ENCODE data around the gene POLA1. TPM values are rescaled to one million over a fixed set of nuclear protein-coding genes. Genes with fewer than 3 reads are reported as not detected.

POLA1 gene
- total RNA-seq, 2 donors from 2014 or later = 24.4 to 53.6 TPM

DNA sequence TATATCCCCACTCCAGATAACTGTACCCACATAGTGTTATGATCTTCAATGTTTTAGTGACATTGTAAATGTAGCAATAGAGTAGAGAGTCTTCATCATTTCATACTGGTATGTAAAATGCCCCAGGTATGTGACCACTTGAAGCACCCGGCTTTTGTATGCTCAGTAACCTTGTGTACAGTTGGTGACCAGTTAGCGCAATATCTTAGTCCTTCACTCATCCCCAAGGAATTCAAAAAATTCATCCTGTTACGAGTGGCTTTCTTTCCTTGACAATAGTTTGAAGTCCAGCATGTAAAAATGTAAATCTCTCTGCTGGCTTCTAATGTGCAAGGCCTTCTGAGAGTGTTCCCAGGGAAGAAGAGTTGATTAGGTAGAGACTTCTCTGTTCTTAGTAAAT, 176.4 kb downstream of the POLA1 start:
- H3K36me3 ChIP-seq (ENCODE audit: control insufficient read depth, insufficient read depth, low read length) = no peaks in the 10 kb centered on the region
- no peaks in the 10 kb centered on the region for H3K9me3 ChIP-seq (ENCODE audit: control insufficient read depth, low read length)
- TF ChIP-seq, protein P1, sequence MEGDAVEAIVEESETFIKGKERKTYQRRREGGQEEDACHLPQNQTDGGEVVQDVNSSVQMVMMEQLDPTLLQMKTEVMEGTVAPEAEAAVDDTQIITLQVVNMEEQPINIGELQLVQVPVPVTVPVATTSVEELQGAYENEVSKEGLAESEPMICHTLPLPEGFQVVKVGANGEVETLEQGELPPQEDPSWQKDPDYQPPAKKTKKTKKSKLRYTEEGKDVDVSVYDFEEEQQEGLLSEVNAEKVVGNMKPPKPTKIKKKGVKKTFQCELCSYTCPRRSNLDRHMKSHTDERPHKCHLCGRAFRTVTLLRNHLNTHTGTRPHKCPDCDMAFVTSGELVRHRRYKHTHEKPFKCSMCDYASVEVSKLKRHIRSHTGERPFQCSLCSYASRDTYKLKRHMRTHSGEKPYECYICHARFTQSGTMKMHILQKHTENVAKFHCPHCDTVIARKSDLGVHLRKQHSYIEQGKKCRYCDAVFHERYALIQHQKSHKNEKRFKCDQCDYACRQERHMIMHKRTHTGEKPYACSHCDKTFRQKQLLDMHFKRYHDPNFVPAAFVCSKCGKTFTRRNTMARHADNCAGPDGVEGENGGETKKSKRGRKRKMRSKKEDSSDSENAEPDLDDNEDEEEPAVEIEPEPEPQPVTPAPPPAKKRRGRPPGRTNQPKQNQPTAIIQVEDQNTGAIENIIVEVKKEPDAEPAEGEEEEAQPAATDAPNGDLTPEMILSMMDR (conservative IDR thresholded peaks at IDR 0.05) = no peak
- H3K4me1 Mint-ChIP-seq = peaks cover 2% of the 10 kb centered on the region
- H3K9me3 Mint-ChIP-seq = no peaks in the 10 kb centered on the region
- no peak overlapping the region for H3K27ac ChIP-seq (ENCODE audit: low read depth, low read length)
- H3K36me3 Mint-ChIP-seq (ENCODE audit: low read depth) = peaks cover 3% of the 10 kb centered on the region
- DNase-seq = no peak
- WGBS, 2 experiments (ENCODE audit: insufficient coverage in 1 of 2, insufficient read length in 1 of 2) = 98% methylated on average over 3 of the region's 3 CpGs; no CpG with 5 or more reads in 1 of the 2 experiments
- H3K9ac ChIP-seq (ENCODE audit: extremely low read depth, low read length, poor library complexity, severe bottlenecking) = no peak overlapping the region
- H3K27me3 Mint-ChIP-seq (ENCODE audit: insufficient read depth) = no peaks in the 10 kb centered on the region
- no peak overlapping the region for H3K4me3 Mint-ChIP-seq
- no peak overlapping the region for H3K27ac Mint-ChIP-seq
- H3K27me3 ChIP-seq (ENCODE audit: control insufficient read depth, insufficient read depth, low read length, poor library complexity, severe bottlenecking) = no peaks in the 10 kb centered on the region
- H3K4me3 ChIP-seq (ENCODE audit: low read length) = no peak overlapping the region
- H3K4me1 ChIP-seq (ENCODE audit: control insufficient read depth, insufficient read depth, low read length) = no peaks in the 10 kb centered on the region

DNA sequence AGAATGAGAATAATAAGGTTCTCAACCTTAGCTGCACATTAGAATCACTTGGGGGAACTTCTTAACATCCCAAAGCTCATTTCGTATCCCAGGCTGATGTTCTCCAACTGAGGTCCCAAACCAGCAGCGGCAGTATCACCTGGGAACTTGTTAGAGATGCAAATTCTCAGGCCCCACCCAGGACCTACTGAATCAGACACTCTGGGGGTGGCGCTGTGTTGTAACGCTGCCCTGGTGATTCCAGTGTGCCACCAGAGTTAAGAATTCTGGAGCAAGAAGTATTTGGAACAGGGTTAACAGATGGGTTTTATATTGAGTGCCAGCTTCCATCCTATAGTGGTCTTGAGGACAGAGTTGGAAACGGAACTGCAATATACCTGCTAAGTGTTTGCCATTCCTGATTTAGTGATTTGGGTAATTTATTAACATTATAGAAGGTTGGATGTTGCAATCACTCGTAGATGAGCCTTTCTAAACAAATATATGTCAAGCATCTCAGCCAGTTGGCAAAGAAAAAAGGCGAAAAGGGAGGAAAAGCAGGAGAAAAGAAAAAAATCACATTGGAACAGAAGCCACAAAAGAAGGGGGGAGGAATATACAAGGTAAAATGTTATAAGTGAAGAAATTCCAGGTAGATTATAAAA, 181.0 kb downstream of the POLA1 start:
- peak; percentile 79 for DNase-seq
- H3K9me3 ChIP-seq (ENCODE audit: control insufficient read depth, low read length) = no peaks in the 10 kb centered on the region
- TF ChIP-seq, protein P1 (conservative IDR thresholded peaks at IDR 0.05) = peak; percentile 28
- no peak overlapping the region for H3K9ac ChIP-seq (ENCODE audit: extremely low read depth, low read length, poor library complexity, severe bottlenecking)
- Mint-ChIP-seq H3K36me3 (ENCODE audit: low read depth) (no peaks in the 10 kb centered on the region), H3K9me3 (no peaks in the 10 kb centered on the region), H3K4me1 (peaks cover 21% of the 10 kb centered on the region), H3K27me3 (ENCODE audit: insufficient read depth) (no peaks in the 10 kb centered on the region), H3K4me3 (no peak overlapping the region), H3K27ac (no peak overlapping the region)
- H3K4me3 ChIP-seq (ENCODE audit: low read length) = no peak overlapping the region
- H3K4me1 ChIP-seq (ENCODE audit: control insufficient read depth, insufficient read depth, low read length) = no peaks in the 10 kb centered on the region
- no peak overlapping the region for H3K27ac ChIP-seq (ENCODE audit: low read depth, low read length)
- H3K36me3 ChIP-seq (ENCODE audit: control insufficient read depth, insufficient read depth, low read length) = no peaks in the 10 kb centered on the region
- WGBS, 2 experiments (ENCODE audit: insufficient coverage in 1 of 2, insufficient read length in 1 of 2) = 80% methylated on average over 7 of the region's 7 CpGs; no CpG with 5 or more reads in 1 of the 2 experiments
- H3K27me3 ChIP-seq (ENCODE audit: control insufficient read depth, insufficient read depth, low read length, poor library complexity, severe bottlenecking) = no peaks in the 10 kb centered on the region

DNA sequence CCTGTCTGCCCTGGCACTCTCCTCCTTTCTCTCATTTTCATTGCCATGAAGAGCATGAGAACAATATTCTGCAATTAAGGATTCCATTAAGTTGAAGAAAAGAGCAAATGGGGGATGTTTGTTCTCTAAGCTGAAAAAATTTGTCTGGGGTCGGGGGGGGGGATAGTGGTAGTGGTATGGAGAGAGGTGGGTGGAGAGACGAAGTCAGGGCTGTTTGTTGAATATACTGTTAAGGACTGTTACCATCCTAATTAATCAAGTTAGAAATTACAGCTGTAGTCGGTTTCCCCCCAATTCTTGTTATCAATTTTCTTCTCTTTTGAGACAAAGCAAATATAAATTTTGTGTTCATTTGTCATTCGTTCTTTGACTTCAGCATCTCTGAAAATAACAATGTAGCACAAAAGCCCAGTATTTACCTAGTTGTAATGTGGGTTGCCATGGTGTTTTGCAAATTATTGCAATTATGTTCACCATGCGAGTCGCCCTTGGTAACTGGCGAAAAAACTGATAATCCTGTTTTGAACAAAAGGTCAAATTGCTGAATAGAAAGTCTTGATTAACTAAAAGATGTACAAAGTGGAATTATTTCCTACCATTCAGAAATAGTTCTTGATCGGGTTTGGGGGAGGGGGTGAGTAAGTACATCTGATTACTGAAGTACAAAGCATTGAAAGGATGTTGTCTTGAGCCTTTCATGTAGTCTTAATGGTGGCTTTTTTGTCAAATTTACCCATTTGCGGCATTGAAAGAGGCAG, 183.0 kb downstream of the POLA1 start:
- H3K27ac Mint-ChIP-seq = no peak overlapping the region
- H3K4me3 ChIP-seq (ENCODE audit: low read length) = no peak overlapping the region
- no peak for DNase-seq
- peaks cover 21% of the 10 kb centered on the region for H3K4me1 Mint-ChIP-seq
- H3K4me1 ChIP-seq (ENCODE audit: control insufficient read depth, insufficient read depth, low read length) = no peaks in the 10 kb centered on the region
- no peaks in the 10 kb centered on the region for H3K27me3 Mint-ChIP-seq (ENCODE audit: insufficient read depth)
- H3K27me3 ChIP-seq (ENCODE audit: control insufficient read depth, insufficient read depth, low read length, poor library complexity, severe bottlenecking) = no peaks in the 10 kb centered on the region
- H3K36me3 ChIP-seq (ENCODE audit: control insufficient read depth, insufficient read depth, low read length) = no peaks in the 10 kb centered on the region
- TF ChIP-seq, protein P1 (conservative IDR thresholded peaks at IDR 0.05) = no peak
- H3K9ac ChIP-seq (ENCODE audit: extremely low read depth, low read length, poor library complexity, severe bottlenecking) = no peak overlapping the region
- H3K9me3 ChIP-seq (ENCODE audit: control insufficient read depth, low read length) = no peaks in the 10 kb centered on the region
- no peaks in the 10 kb centered on the region for H3K36me3 Mint-ChIP-seq (ENCODE audit: low read depth)
- H3K4me3 Mint-ChIP-seq = no peak overlapping the region
- no peaks in the 10 kb centered on the region for H3K9me3 Mint-ChIP-seq
- 50 to 84% methylated on average over 1 to 8 of the region's 9 CpGs for WGBS, 2 experiments (ENCODE audit: insufficient coverage in 1 of 2, insufficient read length in 1 of 2)
- H3K27ac ChIP-seq (ENCODE audit: low read depth, low read length) = peak overlapping the region; percentile 30
